HG03175 (cell line): Measurements from ENCODE around the gene RHEX.
"Not testable (repeated sequence)": the region's sequence is repeated elsewhere in the genome, so short reads cannot be mapped to it uniquely, and the experiment has no call there.

Source experiments
- ATAC-seq: cut with Tn5 transposase; IDR thresholded peaks from one replicate; pipeline ENCODE4 v1.9.1; 2021; ENCODE audit warnings: mild to moderate bottlenecking, moderate library complexity; ENCODE audit not compliant: unreplicated experiment

The RHEX gene

GRCh38 chr1:206052919-206053610 lies at the start of gene RHEX:
RHEX (plus strand) TSS chr1:206053173; CDS start chr1:206097829, 44,656 bp downstream.
- not testable (repeated sequence) for ATAC-seq

DNA sequence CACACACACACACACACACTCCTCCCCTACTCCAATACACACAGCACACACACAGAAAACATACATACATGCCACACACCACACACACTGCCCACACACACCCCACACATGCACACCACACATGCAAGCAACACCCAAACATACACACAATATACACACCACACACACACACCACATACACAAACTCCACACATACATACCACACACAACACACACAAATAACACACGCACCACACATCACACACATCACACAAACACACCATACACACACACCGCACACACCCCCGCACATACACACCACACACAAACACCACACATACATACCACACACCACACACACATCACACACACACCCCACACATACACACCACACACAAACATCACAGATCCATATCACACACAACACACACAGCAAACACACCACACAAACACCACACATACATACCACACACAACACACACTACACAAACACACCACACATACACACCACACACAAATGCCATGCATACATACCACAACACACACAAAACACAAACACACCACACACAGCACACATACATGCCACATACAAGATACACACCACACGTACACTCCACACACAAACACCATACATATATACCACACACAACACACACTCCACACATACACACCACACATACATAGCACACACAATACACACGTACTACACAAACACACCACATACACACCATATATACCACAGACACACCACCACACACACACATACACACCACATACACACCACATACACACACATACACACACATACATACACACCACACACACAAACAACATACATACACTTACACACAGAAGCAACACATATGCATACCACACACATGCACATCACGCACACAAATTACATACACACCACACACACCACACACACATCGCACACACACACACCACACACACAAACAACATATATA lies 48.8 kb upstream of the RHEX start:
- no peak for ATAC-seq

GRCh38 chr1:206004826-206005225 lies 48.1 kb upstream of the RHEX start:
- ATAC-seq, result no peak

GRCh38 chr1:206005234-206005633 lies 47.7 kb upstream of the RHEX start:
- no peak for ATAC-seq

GRCh38 chr1:206005778-206006180 lies 47.2 kb upstream of the RHEX start:
- ATAC-seq, result no peak

DNA sequence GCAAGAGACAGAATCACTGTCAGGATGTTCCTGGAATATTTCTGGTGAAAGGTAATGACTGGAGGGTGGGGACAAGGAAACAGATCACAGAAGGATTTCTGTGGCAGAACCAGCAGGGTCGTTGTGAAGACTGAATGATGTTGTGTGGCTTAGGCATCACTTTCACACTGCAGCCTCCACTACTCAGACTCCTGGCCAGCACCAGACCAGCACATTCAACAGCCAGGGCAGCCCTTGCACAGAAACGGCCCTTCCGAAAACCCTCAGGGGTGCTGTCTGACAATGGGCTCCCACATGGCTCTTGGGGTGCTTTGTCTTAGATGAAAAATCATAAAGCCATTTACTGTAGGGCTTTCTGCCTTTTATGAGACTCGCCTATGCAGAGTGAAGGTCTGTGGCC lies 46.0 kb upstream of the RHEX start:
- ATAC-seq, result no peak

DNA sequence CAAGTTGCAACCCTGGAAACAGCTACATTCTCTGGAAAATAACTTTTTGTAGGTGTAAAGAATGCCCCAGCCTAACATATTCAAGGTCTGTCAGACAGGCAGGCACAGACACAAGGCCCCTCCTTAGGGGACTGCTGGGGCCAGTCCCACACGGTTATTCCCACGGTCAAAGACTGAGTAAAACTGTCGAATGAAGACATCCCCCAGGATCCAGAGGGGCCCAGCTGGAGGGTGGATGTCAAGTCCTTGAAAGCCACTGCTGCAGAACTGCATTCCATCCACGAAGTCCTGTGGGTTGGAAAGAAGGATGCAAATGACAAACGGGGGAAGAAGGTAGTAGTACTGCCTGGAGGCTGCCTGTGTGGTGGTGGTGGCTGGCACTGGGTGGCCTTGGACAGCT lies 42.9 kb upstream of the RHEX start:
- no peak for ATAC-seq

DNA sequence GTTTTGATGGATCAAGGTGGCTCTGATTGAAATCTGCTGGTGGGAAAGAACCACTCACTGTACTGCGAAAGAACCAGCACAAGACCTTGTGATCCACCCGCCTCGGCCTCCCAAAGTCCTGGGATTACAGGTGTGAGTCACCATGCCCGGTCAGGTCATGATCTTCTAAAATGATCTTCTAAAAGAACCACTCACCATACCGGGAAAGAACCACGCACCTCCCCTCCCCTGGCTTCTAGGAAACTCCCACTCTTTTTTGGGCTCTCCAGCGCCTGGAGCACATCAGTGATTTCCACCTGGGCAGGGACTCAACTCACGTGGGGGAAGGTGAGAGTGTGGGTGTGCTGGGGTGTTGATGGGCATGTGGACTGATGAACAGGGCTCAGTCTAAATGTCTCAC lies 41.9 kb upstream of the RHEX start:
- no peak for ATAC-seq

DNA sequence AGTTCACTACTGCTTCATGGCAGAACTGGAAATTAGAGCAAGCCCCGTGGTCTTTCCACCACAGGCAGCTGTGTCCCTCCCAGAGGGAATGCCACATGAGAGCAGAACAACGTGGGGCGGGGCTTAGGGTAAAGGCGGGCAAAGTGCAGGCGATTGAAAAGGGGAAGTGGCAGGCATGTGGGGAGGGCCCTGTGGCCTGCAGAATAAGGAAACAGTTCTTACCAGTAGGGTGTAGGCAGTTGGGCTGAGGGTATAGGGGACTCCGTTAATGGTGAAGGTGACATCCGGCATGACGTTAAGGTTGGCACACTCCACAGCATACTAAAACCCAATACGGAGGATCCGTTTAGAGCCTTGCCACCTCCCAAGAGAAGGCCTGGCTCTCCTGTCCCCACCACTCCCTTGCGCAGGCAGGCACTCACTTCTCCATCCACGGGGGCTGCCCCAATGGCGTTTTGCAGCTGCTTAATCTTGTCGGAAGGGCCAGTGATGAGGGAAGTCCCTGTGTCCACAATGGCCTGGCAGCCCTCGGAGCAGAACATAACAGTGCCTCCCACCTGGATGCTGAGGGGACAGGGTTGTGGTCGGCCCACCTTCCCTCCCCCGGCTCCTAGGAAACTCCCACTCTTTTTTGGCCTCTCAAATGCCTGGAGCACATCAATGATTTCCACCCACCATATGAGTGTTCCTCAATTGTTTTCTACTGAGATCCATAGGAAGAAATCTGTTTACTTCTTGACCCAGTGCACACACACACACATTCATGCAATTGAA lies 40.7 kb upstream of the RHEX start:
- ATAC-seq, result peak; percentile 96

GRCh38 chr1:206013026-206013795 lies 39.8 kb upstream of the RHEX start:
- ATAC-seq, result no peak

DNA sequence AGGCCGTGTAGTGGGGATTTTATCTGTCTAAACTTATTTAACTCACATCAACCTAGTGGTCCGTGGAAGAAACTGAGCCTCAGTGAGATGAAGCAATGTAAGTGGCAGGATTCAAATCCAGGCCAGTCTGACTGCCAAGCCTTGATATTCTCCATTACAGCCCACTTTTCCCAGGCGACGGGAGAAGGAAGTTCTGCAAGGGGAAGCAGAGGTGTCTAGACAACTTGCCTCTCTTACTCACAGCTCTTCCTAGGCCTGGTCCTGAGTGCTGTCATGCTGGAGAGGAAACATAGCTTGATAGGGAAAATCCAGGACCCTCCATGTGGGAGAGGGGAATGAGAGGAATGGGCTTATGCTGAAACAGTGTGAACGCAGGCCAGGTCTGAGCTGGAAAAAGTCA lies 38.4 kb upstream of the RHEX start:
- no peak for ATAC-seq

- no peak for ATAC-seq
Measured at GRCh38 chr1:206015071-206015470, 37.9 kb upstream of the RHEX start.

DNA sequence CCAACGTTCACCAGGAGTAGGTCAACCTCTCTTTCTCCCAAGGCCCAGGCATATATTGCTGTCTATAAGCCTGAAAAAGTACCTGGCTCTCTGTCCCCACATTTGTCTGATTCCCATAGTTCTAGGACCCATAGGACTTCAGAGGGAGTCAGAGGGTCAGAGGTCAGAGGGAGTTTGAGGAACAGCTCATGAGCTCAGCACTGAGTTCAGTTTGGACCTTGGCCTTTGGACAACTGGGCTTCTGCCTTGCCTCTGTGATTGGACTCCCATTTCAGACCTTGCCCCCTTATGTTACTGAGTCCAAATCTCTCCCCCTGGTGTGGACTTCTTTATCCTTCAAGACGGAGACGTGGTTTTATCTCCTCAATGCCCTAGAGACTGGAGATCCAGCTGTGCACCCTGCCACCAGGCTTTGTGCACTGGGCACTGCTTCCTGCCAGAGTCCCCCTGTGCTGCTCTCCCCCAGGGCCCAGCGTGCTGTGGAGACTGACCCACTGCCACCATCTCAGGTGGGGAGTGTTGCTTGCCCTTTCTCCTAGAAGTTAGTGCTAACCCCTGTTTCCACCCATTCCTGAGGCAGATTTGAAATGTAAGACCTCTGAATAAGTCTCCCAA lies 32.5 kb upstream of the RHEX start:
- ATAC-seq, result no peak

DNA sequence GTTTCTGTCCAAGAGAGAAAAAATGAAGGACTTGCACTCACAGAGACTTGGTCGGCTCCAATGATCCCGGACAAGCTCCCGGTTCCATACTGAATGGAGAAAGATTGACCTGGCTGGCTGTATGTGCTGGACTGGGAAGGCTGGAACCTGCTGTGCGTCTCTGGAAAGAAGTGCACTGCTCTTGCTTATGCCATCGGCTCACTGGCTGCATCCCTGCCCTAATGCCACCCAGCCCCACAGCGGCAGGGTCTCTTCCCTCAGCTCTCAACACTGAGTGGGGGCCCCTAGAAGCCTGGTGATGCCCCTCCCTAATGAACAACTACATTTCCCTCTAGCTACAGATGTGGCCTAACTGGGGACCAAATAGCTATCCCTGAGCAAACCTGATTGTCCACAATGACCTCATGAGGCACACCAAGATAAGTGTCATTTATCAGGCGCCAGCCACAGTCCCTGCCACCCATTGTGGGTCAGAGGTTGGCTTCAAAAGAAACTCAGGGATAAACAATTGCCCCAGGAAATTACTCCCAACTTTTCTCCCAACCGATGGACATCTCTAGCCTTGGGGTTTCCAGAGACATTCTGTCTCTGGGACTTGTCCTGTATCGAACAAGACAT lies 31.9 kb upstream of the RHEX start:
- no peak for ATAC-seq

DNA sequence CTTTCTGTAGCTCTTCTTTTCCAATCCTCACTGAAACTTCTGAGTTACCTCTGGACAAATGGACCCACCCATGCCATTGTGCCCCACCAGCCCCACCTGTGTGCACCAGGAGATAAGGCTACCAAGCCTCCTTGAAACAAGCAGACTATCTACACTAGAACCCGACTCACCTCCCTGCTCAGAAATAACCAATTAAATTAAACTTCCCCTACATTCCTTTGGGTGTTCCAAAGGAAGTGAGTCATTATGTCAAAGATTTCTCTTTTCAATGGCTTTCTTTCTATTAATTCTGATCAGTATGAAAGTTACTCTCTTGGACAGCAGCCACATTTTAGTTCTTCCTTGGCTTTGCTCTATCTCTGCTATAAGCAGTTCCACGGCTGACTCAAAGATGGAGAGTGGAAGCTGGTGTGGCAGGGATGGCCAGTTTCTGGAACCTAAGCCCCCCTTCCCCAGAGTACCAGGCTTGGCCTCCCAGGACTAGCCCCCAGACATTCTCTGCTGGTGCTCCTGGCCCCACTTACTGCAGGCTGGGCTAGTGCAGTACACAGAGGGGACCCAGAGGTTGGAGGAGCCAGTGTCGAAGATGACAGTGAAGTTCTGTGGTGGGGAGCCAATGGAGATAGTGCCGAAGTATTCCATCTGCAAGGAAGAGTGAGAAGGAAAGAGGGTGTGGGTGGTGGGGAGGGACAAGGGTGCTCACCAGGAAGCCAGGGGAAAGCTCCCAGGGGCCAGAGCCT lies 31.2 kb upstream of the RHEX start:
- no peak for ATAC-seq

GRCh38 chr1:206022766-206023165 lies 30.2 kb upstream of the RHEX start:
- no peak for ATAC-seq

- no peak for ATAC-seq
Measured at GRCh38 chr1:206023695-206024094, 29.3 kb upstream of the RHEX start, which contains the start of gene CTSE. CTSE (minus strand) TSS chr1:206023895; CDS start chr1:206023791, 104 bp downstream.

DNA sequence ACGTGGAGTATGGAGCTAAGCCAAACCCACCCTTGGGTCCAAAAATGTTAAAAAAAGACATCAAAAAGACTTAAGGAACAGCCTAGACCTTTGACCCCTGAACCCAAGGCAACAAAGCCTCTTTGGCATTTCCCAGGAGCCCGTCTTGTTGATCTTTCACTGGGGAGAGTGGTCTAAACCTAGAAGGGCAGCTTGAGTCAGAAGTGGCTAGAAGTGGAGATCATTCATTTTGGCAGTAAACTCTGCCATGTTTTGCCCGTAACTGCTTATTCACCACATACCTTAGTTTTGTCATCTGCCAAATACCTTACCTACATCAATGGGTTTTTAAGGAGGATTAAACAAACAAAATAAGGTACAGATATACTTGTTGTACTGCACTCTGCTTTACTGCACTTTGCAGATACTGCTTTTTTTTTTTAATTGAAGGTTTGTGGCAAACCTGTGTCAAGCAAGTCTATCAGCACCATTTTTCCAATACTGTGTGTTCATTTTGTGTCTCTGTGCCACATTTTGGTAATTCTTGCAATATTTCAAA lies 27.6 kb upstream of the RHEX start:
- ATAC-seq, result no peak

DNA sequence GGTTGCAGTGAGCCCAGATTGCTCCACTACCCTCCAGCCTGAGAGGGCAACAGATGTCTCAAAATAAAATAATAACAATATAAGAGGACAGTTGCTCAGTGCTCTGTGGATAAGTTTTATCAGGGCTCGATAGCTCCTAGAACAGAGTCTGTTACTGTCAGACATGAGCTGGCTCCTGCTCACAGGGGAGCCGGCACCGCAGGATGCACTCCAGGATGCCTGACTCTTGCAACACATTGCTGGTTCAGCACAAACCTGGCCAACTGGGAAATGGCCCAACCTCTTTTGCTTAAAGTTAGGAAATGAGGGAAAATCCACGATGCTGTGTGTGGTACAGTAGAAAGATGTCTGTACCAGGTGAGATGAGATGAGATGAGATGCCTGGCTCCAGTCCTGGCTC lies 23.5 kb upstream of the RHEX start:
- no peak for ATAC-seq
